GM12878 (cell line): ENCODE results near the gene RAB30. TPM values are rescaled to one million over a fixed set of nuclear protein-coding genes. Genes with fewer than 3 reads are reported as not detected.

Source experiments
- ASH2L ChIP-seq: fragments of 300-600, 200-600 bp; sonication (generic); IDR thresholded peaks from 2 replicates; pipeline ENCODE4 v1.6.1; 2017; ENCODE audit warnings: low read depth, mild to moderate bottlenecking, borderline replicate concordance
- CREB1 ChIP-seq: IDR thresholded peaks from 2 replicates; pipeline ENCODE4 v1.6.1; 2012; ENCODE audit warnings: low read depth, mild to moderate bottlenecking, inconsistent platforms
- CREM ChIP-seq: IDR thresholded peaks from 2 replicates; pipeline ENCODE4 v1.6.1; 2014; ENCODE audit warnings: antibody characterized with exemption, low read depth
- EP300 ChIP-seq, 2 experiments: fragments of 150-350 bp in 1 of 2; IDR thresholded peaks; 2 replicates each; pipeline ENCODE4 v1.6.1; 2011 to 2012; ENCODE audit warnings: low read depth in 2 of 2, low read length in 2 of 2, borderline replicate concordance in 1 of 2, improper control_type of control experiment in 1 of 2, inconsistent platforms in 1 of 2; ENCODE audit not compliant: control insufficient read depth in 1 of 2
- ETV6 ChIP-seq, 2 experiments: fragments of 450-650 bp in 1 of 2; IDR thresholded peaks in 1 of 2; conservative IDR thresholded peaks in 1 of 2; 2 replicates each; pipeline ENCODE4 v1.6.1; 2014; ENCODE audit warnings: antibody characterized with exemption in 1 of 2, borderline replicate concordance in 1 of 2, low read depth in 1 of 2, mild to moderate bottlenecking in 1 of 2, moderate library complexity in 1 of 2
- FOXM1 ChIP-seq: IDR thresholded peaks from 2 replicates; pipeline ENCODE4 v1.6.1; 2012; ENCODE audit warnings: low read depth, mild to moderate bottlenecking, inconsistent platforms, low read length, moderate library complexity
- HDAC6 ChIP-seq: fragments of 200-600 bp; sonication (generic); IDR thresholded peaks from one replicate; pipeline ENCODE4 v1.8.0; 2017; ENCODE audit warnings: antibody characterized with exemption; ENCODE audit not compliant: unreplicated experiment
- IKZF2 ChIP-seq, 2 experiments: fragments of 450-650 bp; IDR thresholded peaks; 2 replicates each; pipeline ENCODE4 v1.6.1; 2017; ENCODE audit warnings: mild to moderate bottlenecking in 2 of 2, moderate library complexity in 2 of 2
- KDM1A ChIP-seq: fragments of 200-600 bp; sonication (generic); IDR thresholded peaks from 2 replicates; pipeline ENCODE4 v1.6.1; 2016; ENCODE audit warnings: borderline replicate concordance
- MEF2B ChIP-seq: fragments of 450-650 bp; IDR thresholded peaks from 2 replicates; pipeline ENCODE4 v1.6.1; 2018; ENCODE audit warnings: mild to moderate bottlenecking, moderate library complexity; ENCODE audit not compliant: partially characterized antibody, poor library complexity, severe bottlenecking
- MTA2 ChIP-seq: fragments of 450-650 bp; IDR thresholded peaks from 2 replicates; pipeline ENCODE4 v1.6.1; 2016; ENCODE audit warnings: low read depth, mild to moderate bottlenecking, moderate library complexity
- NFIC ChIP-seq: IDR thresholded peaks from 2 replicates; pipeline ENCODE4 v1.6.1; 2012; ENCODE audit warnings: low read depth, mild to moderate bottlenecking, inconsistent platforms, low read length, moderate library complexity
- PML ChIP-seq: IDR thresholded peaks from 2 replicates; pipeline ENCODE4 v1.6.1; 2012; ENCODE audit warnings: low read length, inconsistent platforms
- POLR2A ChIP-seq: IDR thresholded peaks from 2 replicates; pipeline ENCODE4 v1.6.1; 2011; ENCODE audit warnings: low read depth, mild to moderate bottlenecking, low read length
- RAD51 ChIP-seq: fragments of 450-650 bp; IDR thresholded peaks from 2 replicates; pipeline ENCODE4 v1.6.1; 2016; ENCODE audit warnings: moderate library complexity, mild to moderate bottlenecking, inconsistent platforms
- RBBP5 ChIP-seq: fragments of 200-600 bp; sonication (generic); conservative IDR thresholded peaks from 2 replicates; pipeline ENCODE4 v1.6.1; 2016
- SIN3A ChIP-seq: IDR thresholded peaks from 2 replicates; pipeline ENCODE4 v1.6.1; 2012; ENCODE audit warnings: low read depth, low read length, improper control_type of control experiment
- SMC3 ChIP-seq: IDR thresholded peaks from 2 replicates; pipeline ENCODE4 v1.6.1; 2011; ENCODE audit warnings: low read length, improper control_type of control experiment, borderline replicate concordance
- TCF12 ChIP-seq: IDR thresholded peaks from 2 replicates; pipeline ENCODE4 v1.6.1; 2011; ENCODE audit warnings: low read depth, mild to moderate bottlenecking, low read length
- TCF7 ChIP-seq: IDR thresholded peaks from 2 replicates; pipeline ENCODE4 v1.6.1; 2014; ENCODE audit warnings: antibody characterized with exemption, borderline replicate concordance
- polyA plus RNA-seq, 11 experiments: library from polyadenylated mRNA; depleted of rRNA in 4 of 11; unstranded in 6 of 11; stranded (reverse) in 5 of 11; fragments of >200 nt; fragmentation: Nextera tagmentation in 4 of 11; fragmentation: Illumina TruSeq in 1 of 11; extraction: Ambion mirVana in 4 of 11; extraction: Trizol in 1 of 11; gene quantifications; 1 replicate in 1 of 11; 2 replicates in 10 of 11; pipeline versions ENCODE4 v1.2.1 to v1.2.3, GENCODE V29; 2011 to 2016; ENCODE audit warnings: inconsistent platforms in 2 of 11, missing spikeins in 2 of 11, low read depth in 1 of 11
- total RNA-seq, 4 experiments: library from RNA; depleted of rRNA in 3 of 4; stranded (reverse); fragments of >200 nt in 3 of 4; fragmentation: Illumina TruSeq in 1 of 4; extraction: Trizol in 1 of 4; gene quantifications; 2 replicates each; pipeline versions ENCODE4 v1.2.1 to v1.2.3, GENCODE V29; 2013 to 2021
- TF ChIP-seq, protein P1 (sequence below): IDR thresholded peaks from 2 replicates; pipeline ENCODE4 v1.6.1; 2012; ENCODE audit warnings: improper control_type of control experiment, low read depth, low read length; ENCODE audit not compliant: insufficient replicate concordance
- TF ChIP-seq, protein P2 (sequence below): fragments of 450-650 bp; formaldehyde crosslinking; IDR thresholded peaks from 2 replicates; pipeline ENCODE4 v1.4.0; 2020; ENCODE audit warnings: mild to moderate bottlenecking, moderate library complexity
- TF ChIP-seq, protein P3 (sequence below): fragments of 450-650 bp; IDR thresholded peaks from 2 replicates; pipeline ENCODE4 v1.6.1; 2016; ENCODE audit warnings: mild to moderate bottlenecking

RAB30 gene
- total and polyA plus RNA-seq, 10 of the 15 experiments (the other 5 are each of a cell fraction or from before 2014, with no cell fraction given): 9.8 to 26.7 (median 19.2) TPM

DNA sequence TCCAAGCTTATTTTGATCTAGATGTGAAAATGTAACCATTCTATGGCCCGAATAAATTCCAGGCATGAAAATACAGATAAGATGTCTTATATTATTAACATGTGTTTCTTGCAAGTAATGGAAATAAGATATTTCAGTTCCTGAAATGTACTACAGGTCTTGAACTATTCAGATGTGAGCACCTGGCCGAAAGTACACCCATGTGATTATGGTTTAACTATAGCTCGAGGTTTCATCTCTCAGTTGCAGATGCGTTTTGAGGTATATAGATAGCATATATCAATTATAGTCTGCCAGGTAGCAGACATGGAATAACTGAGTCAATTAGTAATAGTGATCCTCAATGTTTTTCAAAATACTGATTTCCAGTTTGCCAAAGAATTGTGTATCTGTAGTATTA lies 101.9 kb downstream of the RAB30 start (continued):
- TF ChIP-seq, protein P1, sequence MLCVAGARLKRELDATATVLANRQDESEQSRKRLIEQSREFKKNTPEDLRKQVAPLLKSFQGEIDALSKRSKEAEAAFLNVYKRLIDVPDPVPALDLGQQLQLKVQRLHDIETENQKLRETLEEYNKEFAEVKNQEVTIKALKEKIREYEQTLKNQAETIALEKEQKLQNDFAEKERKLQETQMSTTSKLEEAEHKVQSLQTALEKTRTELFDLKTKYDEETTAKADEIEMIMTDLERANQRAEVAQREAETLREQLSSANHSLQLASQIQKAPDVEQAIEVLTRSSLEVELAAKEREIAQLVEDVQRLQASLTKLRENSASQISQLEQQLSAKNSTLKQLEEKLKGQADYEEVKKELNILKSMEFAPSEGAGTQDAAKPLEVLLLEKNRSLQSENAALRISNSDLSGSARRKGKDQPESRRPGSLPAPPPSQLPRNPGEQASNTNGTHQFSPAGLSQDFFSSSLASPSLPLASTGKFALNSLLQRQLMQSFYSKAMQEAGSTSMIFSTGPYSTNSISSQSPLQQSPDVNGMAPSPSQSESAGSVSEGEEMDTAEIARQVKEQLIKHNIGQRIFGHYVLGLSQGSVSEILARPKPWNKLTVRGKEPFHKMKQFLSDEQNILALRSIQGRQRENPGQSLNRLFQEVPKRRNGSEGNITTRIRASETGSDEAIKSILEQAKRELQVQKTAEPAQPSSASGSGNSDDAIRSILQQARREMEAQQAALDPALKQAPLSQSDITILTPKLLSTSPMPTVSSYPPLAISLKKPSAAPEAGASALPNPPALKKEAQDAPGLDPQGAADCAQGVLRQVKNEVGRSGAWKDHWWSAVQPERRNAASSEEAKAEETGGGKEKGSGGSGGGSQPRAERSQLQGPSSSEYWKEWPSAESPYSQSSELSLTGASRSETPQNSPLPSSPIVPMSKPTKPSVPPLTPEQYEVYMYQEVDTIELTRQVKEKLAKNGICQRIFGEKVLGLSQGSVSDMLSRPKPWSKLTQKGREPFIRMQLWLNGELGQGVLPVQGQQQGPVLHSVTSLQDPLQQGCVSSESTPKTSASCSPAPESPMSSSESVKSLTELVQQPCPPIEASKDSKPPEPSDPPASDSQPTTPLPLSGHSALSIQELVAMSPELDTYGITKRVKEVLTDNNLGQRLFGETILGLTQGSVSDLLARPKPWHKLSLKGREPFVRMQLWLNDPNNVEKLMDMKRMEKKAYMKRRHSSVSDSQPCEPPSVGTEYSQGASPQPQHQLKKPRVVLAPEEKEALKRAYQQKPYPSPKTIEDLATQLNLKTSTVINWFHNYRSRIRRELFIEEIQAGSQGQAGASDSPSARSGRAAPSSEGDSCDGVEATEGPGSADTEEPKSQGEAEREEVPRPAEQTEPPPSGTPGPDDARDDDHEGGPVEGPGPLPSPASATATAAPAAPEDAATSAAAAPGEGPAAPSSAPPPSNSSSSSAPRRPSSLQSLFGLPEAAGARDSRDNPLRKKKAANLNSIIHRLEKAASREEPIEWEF: peak; percentile 81
- TF ChIP-seq, protein P2, sequence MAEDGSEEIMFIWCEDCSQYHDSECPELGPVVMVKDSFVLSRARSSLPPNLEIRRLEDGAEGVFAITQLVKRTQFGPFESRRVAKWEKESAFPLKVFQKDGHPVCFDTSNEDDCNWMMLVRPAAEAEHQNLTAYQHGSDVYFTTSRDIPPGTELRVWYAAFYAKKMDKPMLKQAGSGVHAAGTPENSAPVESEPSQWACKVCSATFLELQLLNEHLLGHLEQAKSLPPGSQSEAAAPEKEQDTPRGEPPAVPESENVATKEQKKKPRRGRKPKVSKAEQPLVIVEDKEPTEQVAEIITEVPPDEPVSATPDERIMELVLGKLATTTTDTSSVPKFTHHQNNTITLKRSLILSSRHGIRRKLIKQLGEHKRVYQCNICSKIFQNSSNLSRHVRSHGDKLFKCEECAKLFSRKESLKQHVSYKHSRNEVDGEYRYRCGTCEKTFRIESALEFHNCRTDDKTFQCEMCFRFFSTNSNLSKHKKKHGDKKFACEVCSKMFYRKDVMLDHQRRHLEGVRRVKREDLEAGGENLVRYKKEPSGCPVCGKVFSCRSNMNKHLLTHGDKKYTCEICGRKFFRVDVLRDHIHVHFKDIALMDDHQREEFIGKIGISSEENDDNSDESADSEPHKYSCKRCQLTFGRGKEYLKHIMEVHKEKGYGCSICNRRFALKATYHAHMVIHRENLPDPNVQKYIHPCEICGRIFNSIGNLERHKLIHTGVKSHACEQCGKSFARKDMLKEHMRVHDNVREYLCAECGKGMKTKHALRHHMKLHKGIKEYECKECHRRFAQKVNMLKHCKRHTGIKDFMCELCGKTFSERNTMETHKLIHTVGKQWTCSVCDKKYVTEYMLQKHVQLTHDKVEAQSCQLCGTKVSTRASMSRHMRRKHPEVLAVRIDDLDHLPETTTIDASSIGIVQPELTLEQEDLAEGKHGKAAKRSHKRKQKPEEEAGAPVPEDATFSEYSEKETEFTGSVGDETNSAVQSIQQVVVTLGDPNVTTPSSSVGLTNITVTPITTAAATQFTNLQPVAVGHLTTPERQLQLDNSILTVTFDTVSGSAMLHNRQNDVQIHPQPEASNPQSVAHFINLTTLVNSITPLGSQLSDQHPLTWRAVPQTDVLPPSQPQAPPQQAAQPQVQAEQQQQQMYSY (CRISPR knock-in tag): no peak
- no peak for TF ChIP-seq KDM1A
- TF ChIP-seq ETV6 (conservative IDR thresholded peaks at IDR 0.05 in 1 of 2, IDR thresholded peaks at IDR 0.05 in 1 of 2; ENCODE audit: borderline replicate concordance in 1 of 2, low read depth in 1 of 2): peak in 1 of 2 experiments; percentile 71; a peak in 2 of 4 replicates
- TF ChIP-seq POLR2A: no peak
- TF ChIP-seq IKZF2 (IDR thresholded peaks at IDR 0.05): peak; percentile 83 to 89; a peak in 3 of 4 replicates
- TF ChIP-seq TCF7: no peak
- TF ChIP-seq, protein P3, sequence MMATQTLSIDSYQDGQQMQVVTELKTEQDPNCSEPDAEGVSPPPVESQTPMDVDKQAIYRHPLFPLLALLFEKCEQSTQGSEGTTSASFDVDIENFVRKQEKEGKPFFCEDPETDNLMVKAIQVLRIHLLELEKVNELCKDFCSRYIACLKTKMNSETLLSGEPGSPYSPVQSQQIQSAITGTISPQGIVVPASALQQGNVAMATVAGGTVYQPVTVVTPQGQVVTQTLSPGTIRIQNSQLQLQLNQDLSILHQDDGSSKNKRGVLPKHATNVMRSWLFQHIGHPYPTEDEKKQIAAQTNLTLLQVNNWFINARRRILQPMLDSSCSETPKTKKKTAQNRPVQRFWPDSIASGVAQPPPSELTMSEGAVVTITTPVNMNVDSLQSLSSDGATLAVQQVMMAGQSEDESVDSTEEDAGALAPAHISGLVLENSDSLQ: peak; percentile 30; the same call in 1 of the 2 replicates
- TF ChIP-seq ASH2L: no peak; the same call in 1 of the 2 replicates
- TF ChIP-seq CREB1: 0 out of 2 replicates have a peak, but pooled peaks have one; percentile 14
- TF ChIP-seq TCF12: peak; percentile 93
- peak; percentile 89 for TF ChIP-seq CREM
- peak; percentile 96 for TF ChIP-seq MTA2
- TF ChIP-seq PML: peak; percentile 68; the same call in 1 of the 2 replicates
- peak; percentile 90 for TF ChIP-seq FOXM1
- no peak for TF ChIP-seq SIN3A
- peak; percentile 90 for TF ChIP-seq RAD51
- peak; percentile 99 to 100 for TF ChIP-seq EP300 (IDR thresholded peaks at IDR 0.05; ENCODE audit: borderline replicate concordance in 1 of 2, control insufficient read depth in 1 of 2, low read depth in 2 of 2, low read length in 2 of 2)
- TF ChIP-seq RBBP5: no peak
- no peak for TF ChIP-seq HDAC6
- TF ChIP-seq SMC3: no peak; the same call in 1 of the 2 replicates
- TF ChIP-seq NFIC: peak; percentile 97
- peak; percentile 88 for TF ChIP-seq MEF2B
